GM12872 (cell line): Measurements from ENCODE around the gene CA11.

Experiments used
- CTCF ChIP-seq: IDR thresholded peaks from 3 replicates; pipeline ENCODE4 v1.5.1; 2011; ENCODE audit warnings: low read depth, mild to moderate bottlenecking, low read length, moderate library complexity; ENCODE audit not compliant: insufficient read depth

The CA11 gene

GRCh38 chr19:48664476-48664875 lies 18.5 kb upstream of the CA11 start:
- TF ChIP-seq CTCF = no peak

- TF ChIP-seq CTCF = no peak
Observed at GRCh38 chr19:48663667-48664066, 17.7 kb upstream of the CA11 start.

GRCh38 chr19:48661711-48662090 lies 15.7 kb upstream of the CA11 start:
- no peak for TF ChIP-seq CTCF

DNA sequence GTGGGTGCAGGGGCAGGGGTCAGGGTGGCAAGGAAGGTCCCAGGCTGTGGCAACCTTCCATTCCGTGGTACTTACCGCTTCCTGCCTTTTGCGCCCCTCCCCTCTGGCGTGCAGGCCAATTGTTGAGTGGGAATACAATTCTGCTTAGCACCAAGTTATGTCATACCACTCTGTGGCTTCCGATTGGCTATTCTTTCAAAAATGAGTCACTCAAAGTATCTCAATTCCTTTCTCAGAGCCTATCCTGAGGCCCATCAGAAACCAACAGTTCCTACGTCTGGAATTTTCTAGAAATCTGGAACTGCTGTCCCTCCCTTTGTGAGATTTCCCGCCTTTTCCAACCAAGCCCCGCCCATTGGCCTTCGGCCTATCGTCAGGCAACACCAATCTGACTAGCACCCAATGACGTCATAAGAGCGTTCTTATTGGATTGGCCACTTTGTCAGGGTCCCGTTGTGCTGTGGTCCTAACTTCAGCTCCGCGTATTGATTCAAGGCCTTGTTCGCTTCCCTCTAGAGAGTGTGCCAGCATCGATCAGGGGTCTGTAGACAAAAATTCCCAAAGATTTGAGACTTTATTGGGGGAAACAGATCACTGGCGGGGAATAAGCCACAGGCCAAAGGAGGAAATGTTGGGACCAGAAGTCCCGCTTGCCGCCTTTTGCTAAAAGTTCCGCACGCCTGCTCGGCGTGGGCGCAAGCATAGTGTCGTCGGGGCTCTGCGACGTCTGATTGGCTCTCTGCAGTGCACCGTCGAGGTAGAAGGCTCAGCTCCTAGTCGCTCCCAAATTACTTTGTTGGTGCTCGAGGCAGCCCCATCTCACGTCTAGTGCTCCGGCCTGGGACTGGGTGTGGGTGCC lies 15.1 kb upstream of the CA11 start:
- no peak for TF ChIP-seq CTCF

DNA sequence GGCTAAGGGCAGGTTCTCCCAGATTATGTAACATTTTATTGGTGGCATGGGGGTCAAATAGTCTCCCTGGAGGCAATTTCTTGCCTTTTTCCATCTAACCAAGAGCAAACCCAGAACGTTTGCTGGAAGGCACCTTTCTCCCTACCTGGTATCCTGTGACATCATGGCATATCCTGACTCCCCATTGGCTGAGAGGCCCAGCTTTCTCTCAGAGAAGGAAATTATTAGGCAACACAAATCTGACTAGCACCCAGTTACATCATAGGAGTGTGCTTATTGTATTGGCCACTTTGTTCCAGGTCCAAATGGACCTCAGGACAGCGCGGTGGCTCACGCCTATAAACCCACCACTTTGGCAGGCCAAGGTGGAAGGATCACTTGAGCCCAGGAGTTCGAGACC lies 13.8 kb upstream of the CA11 start:
- no peak for TF ChIP-seq CTCF

GRCh38 chr19:48658483-48658882 lies 12.5 kb upstream of the CA11 start:
- no peak for TF ChIP-seq CTCF

DNA sequence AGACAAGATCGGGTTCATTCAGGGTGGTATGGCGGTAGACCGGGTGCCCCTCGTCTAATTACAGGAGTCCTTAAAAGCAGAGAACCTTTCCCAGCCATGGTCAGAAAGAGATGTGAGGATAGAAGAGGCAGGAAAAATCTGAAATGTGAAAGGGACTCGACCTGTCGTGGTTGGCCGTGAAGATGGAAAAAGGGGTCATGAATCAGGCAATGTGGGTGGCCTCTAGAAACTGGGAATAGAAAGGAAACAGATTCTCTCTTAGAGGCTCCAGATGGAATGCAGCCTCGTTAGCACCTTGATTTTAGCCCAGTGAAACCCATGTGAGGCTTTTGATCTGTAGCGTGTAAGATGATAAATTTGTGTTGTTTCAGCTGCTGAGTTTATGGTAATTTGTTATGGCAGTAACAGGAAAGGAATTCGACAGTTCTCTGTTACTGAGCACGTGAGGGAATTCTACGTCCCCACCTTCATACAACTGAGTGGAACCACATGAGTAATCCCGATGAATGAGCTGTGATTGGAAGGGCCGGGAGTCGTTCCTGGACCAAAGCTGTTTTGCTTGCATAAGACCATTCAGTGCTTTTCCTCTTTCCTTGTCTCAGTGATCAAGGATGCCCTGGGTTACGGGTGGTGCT lies 11.0 kb upstream of the CA11 start:
- TF ChIP-seq CTCF = no peak
